Activated T-helper 1 cell treated with anti-CD3 and anti-CD28 coated beads, Interleukin-12 subunit alpha, Interleukin-12 subunit beta, Interleukin-2, Interleukin-4 antibody, amounts not matched to agents 30 ng/mL and 10 ng/mL and 1 ng/mL, durations not matched to agents 14 hours and 24 hours and 36 hours (primary cell): ENCODE results near the gene POLR2H. TPM values are rescaled to one million over a fixed set of nuclear protein-coding genes. Genes with fewer than 3 reads are reported as not detected.

Experiments used
- DNase-seq: peaks from one replicate; pipeline ENCODE4 v3.0.0; 2021; ENCODE audit warnings: low spot score
- H3K27ac Mint-ChIP-seq: one replicate; pipeline ENCODE4 v1.8.0; 2021; ENCODE audit warnings: mild to moderate bottlenecking, mixed read lengths
- H3K27me3 Mint-ChIP-seq: one replicate; pipeline ENCODE4 v1.8.0; 2022; ENCODE audit warnings: mild to moderate bottlenecking, moderate library complexity, mixed read lengths; ENCODE audit not compliant: insufficient read depth
- H3K36me3 Mint-ChIP-seq: one replicate; pipeline ENCODE4 v1.8.0; 2021; ENCODE audit warnings: low read depth, mixed read lengths
- H3K4me1 Mint-ChIP-seq: one replicate; pipeline ENCODE4 v1.8.0; 2021; ENCODE audit warnings: low read depth, mixed read lengths
- H3K4me3 Mint-ChIP-seq: one replicate; pipeline ENCODE4 v1.8.0; 2021; ENCODE audit warnings: mild to moderate bottlenecking, moderate library complexity, mixed read lengths
- H3K9me3 Mint-ChIP-seq: one replicate; pipeline ENCODE4 v1.8.0; 2021; ENCODE audit warnings: mixed read lengths
- intact Hi-C: fragments of 100-400 bp; cut with micrococcal nuclease; formaldehyde crosslinking; loops from one replicate; pipeline ENCODE4 v1.15.1; 2024
- total RNA-seq: library from RNA; stranded (reverse); gene quantifications from 2 replicates; pipeline ENCODE4 v1.2.3, GENCODE V29; 2022

The POLR2H gene
- total RNA-seq, 1 donor from 2014 or later: 145 TPM

DNA sequence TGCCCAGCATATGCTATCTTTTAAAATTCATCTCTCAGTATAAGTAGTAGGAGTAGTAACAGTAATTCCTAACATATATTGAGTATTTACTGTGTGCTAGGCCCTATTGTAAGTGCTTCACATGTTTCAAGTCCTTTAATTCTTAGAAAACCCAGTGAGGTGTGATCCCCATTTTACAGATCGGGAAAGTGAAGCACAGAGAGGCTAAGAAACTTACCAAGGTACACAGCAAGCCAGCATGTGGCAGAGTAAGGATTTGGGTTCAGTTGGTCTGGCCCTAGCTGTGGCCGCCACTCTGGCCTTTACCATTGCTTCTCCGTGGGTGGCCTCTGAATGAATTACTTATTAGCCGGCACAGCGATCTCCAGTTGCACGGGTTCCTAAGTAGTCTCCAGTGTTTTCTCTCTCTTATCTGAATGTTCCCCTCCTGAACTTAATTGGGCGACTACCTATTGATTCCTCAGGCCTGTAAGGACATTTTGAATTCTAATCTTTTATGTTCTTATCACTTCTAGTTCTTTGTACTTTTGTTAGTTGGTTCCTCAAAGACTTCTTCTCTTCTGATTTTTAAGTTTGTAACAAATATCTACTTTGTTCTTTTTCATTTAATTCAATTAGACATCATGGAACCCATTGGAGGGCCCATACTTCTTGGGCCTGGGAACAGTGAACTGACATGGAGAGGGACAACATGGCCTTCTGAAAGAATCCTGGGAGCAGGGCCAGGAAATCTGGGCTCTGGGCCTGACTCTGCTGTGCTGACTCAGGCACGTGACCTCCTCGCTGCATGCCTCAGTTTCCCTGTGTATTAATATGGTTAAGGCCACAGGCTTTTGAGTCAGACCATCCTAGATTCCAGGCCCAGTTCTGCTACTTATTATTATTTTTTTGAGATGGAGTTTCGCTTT lies 11.7 kb upstream of the POLR2H start:
- Mint-ChIP-seq H3K27me3 (no peaks in the 10 kb centered on the region), H3K4me1 (no peaks in the 10 kb centered on the region), H3K27ac (no peak overlapping the region), H3K9me3 (no peaks in the 10 kb centered on the region), H3K36me3 (peaks cover 1% of the 10 kb centered on the region), H3K4me3 (no peak overlapping the region)
- intact Hi-C loops: no loop called here
- DNase-seq: no peak

DNA sequence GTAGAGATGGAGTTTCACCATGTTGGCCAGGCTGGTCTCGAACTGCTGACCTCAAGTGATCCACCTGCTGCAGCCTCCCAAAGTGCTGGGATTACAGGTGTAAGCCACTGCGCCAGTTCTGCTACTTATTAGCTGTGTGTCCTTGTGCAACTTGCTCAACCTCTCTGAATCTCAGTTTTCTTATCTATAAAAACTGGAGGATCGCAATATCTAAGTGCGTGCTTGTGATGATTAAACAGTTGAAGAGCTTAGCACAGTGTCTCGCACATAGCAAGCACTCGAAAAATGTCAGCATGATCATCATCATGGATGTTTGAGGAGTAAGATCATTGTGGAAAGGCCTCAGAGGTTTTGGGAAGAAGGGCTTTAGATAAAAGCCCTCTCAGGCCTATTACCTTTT lies 10.9 kb upstream of the POLR2H start:
- intact Hi-C loops: no loop called here
- no peaks in the 10 kb centered on the region for H3K9me3 Mint-ChIP-seq

GRCh38 chr3:184351511-184352148 lies 9.9 kb upstream of the POLR2H start:
- Mint-ChIP-seq H3K4me1 (no peaks in the 10 kb centered on the region), H3K36me3 (no peaks in the 10 kb centered on the region), H3K4me3 (no peak overlapping the region), H3K27me3 (no peaks in the 10 kb centered on the region), H3K9me3 (no peaks in the 10 kb centered on the region), H3K27ac (no peak overlapping the region)
- intact Hi-C loops: loop anchor here (1.0 kb wide), 1 partner anchor 31 kb away; no protein-coding TSS in a partner anchor
- no peak for DNase-seq

More for the DNA sequence above, 10.9 kb upstream of the POLR2H start:
- Mint-ChIP-seq H3K27me3 (no peaks in the 10 kb centered on the region), H3K36me3 (no peaks in the 10 kb centered on the region), H3K27ac (no peak overlapping the region), H3K4me1 (no peaks in the 10 kb centered on the region), H3K4me3 (no peak overlapping the region)
- DNase-seq: no peak

- intact Hi-C loops: loop anchor here (1.0 kb wide), 1 partner anchor 32 kb away; no protein-coding TSS in a partner anchor
- no peak overlapping the region for H3K27ac Mint-ChIP-seq
- no peaks in the 10 kb centered on the region for H3K27me3 Mint-ChIP-seq
- no peak overlapping the region for H3K4me3 Mint-ChIP-seq
- H3K36me3 Mint-ChIP-seq: no peaks in the 10 kb centered on the region
- H3K9me3 Mint-ChIP-seq: no peaks in the 10 kb centered on the region
- DNase-seq: no peak
- H3K4me1 Mint-ChIP-seq: no peaks in the 10 kb centered on the region
These were observed 9.2 kb upstream of the POLR2H start for GRCh38 chr3:184352149-184352785.

GRCh38 chr3:184352897-184353545 lies 8.5 kb upstream of the POLR2H start:
- intact Hi-C loops: loop anchor here (1.0 kb wide), 1 partner anchor 33 kb away; no protein-coding TSS in a partner anchor
- Mint-ChIP-seq H3K27me3 (no peaks in the 10 kb centered on the region), H3K36me3 (no peaks in the 10 kb centered on the region), H3K9me3 (no peaks in the 10 kb centered on the region), H3K4me3 (no peak overlapping the region), H3K27ac (no peak overlapping the region), H3K4me1 (no peaks in the 10 kb centered on the region)
- no peak for DNase-seq

DNA sequence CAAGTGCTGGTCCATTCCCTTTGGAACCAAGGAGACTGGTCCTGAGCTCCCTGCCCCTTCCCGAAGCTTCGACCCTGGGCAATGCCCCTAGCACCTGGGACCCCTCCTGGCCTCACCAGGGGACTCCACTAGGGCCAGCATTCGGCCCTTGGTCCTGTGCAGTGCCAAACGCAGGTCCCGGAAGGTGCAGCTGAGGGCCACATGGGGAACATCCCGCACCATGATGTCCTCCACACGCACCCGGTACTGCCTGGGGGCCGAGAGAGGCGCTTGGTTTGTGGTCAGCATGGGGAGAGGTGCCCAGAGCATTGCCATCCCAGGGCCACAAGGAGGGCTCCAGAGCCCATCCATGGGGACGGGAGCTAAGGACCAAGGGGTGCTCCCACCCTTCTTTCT lies 8.0 kb upstream of the POLR2H start:
- Mint-ChIP-seq H3K27ac (no peak overlapping the region), H3K36me3 (no peaks in the 10 kb centered on the region), H3K9me3 (no peaks in the 10 kb centered on the region), H3K4me1 (no peaks in the 10 kb centered on the region), H3K27me3 (no peaks in the 10 kb centered on the region), H3K4me3 (no peak overlapping the region)
- no peak for DNase-seq
- intact Hi-C loops: no loop called here

GRCh38 chr3:184354121-184354728 lies 7.3 kb upstream of the POLR2H start:
- DNase-seq: peak; percentile 22
- H3K27me3 Mint-ChIP-seq: no peaks in the 10 kb centered on the region
- no peaks in the 10 kb centered on the region for H3K36me3 Mint-ChIP-seq
- H3K4me3 Mint-ChIP-seq: no peak overlapping the region
- H3K27ac Mint-ChIP-seq: no peak overlapping the region
- H3K9me3 Mint-ChIP-seq: no peaks in the 10 kb centered on the region
- intact Hi-C loops: loop anchor here (1.0 kb wide), 1 partner anchor 9 kb away; no protein-coding TSS in a partner anchor
- H3K4me1 Mint-ChIP-seq: no peaks in the 10 kb centered on the region

- H3K4me3 Mint-ChIP-seq: no peak overlapping the region
- no peak for DNase-seq
- no peaks in the 10 kb centered on the region for H3K9me3 Mint-ChIP-seq
- no peaks in the 10 kb centered on the region for H3K27me3 Mint-ChIP-seq
- no peaks in the 10 kb centered on the region for H3K36me3 Mint-ChIP-seq
- no peak overlapping the region for H3K27ac Mint-ChIP-seq
- intact Hi-C loops: loop anchor here (1.0 kb wide), 1 partner anchor 9 kb away; no protein-coding TSS in a partner anchor
- no peaks in the 10 kb centered on the region for H3K4me1 Mint-ChIP-seq
These were observed 6.8 kb upstream of the POLR2H start for GRCh38 chr3:184354754-184355153.

GRCh38 chr3:184355261-184356040 lies 6.1 kb upstream of the POLR2H start:
- intact Hi-C loops: no loop called here
- Mint-ChIP-seq H3K36me3 (no peaks in the 10 kb centered on the region), H3K27me3 (peaks cover 6% of the 10 kb centered on the region), H3K4me1 (no peaks in the 10 kb centered on the region), H3K27ac (peak overlapping the region; percentile 29), H3K9me3 (no peaks in the 10 kb centered on the region), H3K4me3 (no peak overlapping the region)
- DNase-seq: no peak

DNA sequence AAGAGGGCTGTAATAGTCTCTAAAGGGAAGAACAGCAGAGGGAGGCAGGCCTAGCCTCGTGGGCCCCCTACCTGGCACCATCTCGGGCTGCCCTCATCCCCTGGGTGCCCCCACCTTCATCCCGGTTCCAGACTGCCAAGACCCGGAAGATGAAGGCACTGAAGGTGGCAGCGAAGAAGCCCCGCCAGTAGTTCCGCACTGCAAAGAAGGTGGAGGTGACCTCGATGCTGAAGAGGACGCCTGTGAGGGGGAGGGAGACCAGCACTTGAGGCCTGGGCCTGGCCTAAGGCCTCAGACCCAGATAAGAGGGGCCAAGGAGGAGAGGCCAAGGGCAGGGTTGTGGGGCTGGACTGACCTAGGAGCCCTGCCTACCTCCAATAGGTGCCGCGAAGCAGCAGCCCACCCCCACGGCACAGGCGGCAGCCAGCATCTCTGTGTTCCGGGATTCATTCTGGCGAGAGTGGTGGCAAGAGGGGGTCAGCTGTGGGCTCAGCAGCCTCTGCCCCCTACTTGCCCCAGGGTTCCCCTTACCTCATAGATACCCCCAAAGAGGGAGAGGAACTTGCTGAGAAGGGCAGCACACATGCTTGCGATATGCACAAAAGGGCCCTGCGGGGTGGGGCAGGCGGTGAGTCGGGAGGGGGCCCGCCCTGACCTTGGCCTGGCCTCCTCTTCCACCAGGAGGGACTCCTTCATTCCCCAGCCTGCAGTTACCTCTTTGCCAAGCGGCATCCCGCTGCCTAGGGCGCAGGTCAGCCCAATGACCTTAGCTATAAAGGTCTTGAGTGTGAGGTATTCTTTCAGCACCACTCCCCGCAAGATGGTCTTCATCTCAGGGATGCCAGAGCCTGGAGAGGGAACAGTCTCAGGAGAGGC lies 4.0 kb upstream of the POLR2H start:
- no peak overlapping the region for H3K4me3 Mint-ChIP-seq
- no peaks in the 10 kb centered on the region for H3K36me3 Mint-ChIP-seq
- H3K27ac Mint-ChIP-seq: no peak overlapping the region
- no peaks in the 10 kb centered on the region for H3K9me3 Mint-ChIP-seq
- intact Hi-C loops: no loop called here
- peaks cover 4% of the 10 kb centered on the region for H3K4me1 Mint-ChIP-seq
- DNase-seq: no peak
- H3K27me3 Mint-ChIP-seq: peaks cover 10% of the 10 kb centered on the region

GRCh38 chr3:184358124-184358767 lies 3.3 kb upstream of the POLR2H start:
- Mint-ChIP-seq H3K4me1 (peaks cover 4% of the 10 kb centered on the region), H3K36me3 (peaks cover under 1% of the 10 kb centered on the region), H3K9me3 (no peaks in the 10 kb centered on the region), H3K4me3 (peak overlapping the region; percentile 30), H3K27me3 (peaks cover 10% of the 10 kb centered on the region), H3K27ac (no peak overlapping the region)
- intact Hi-C loops: no loop called here
- DNase-seq: no peak
